Kidney (tissue), 14 donors: ENCODE results near the gene DCAKD. TPM values are rescaled to one million over a fixed set of nuclear protein-coding genes. Genes with fewer than 3 reads are reported as not detected.

Experiments
- DNase-seq, 5 donors: peaks; one replicate each; pipeline ENCODE4 v3.0.0-alpha.2; 2013 to 2020
- FAIRE-seq: peaks from 2 replicates; lab custom pipeline; 2012; peaks lifted over from hg19 to GRCh38; lab: Jason Lieb, UNC
- H3K27ac ChIP-seq, 2 donors: one replicate each; pipeline ENCODE4 v1.7.0; 2013; ENCODE audit warnings: low read depth in 2 of 2, low read length in 2 of 2, inconsistent platforms in 1 of 2
- H3K27me3 ChIP-seq: one replicate; pipeline ENCODE4 v1.7.1; 2013; ENCODE audit warnings: low read length, inconsistent platforms; ENCODE audit not compliant: control insufficient read depth, insufficient read depth
- H3K36me3 ChIP-seq, 3 donors: one replicate each; pipeline versions ENCODE4 v1.7.0 to v1.7.1; 2013; ENCODE audit warnings: low read length in 3 of 3, control low read depth in 1 of 3, inconsistent platforms in 1 of 3; ENCODE audit not compliant: insufficient read depth in 3 of 3, control insufficient read depth in 2 of 3
- H3K4me1 ChIP-seq, 3 donors: one replicate each; pipeline versions ENCODE4 v1.7.0 to v1.7.1; 2013; ENCODE audit warnings: low read length in 3 of 3, inconsistent platforms in 1 of 3, low read depth in 1 of 3; ENCODE audit not compliant: control insufficient read depth in 2 of 3, insufficient read depth in 2 of 3
- H3K4me3 ChIP-seq, 3 donors: one replicate each; pipeline versions ENCODE4 v1.7.0 to v1.8.1; 2013; ENCODE audit warnings: low read length in 3 of 3, control low read depth in 1 of 3, inconsistent platforms in 1 of 3
- H3K9ac ChIP-seq, 3 donors: one replicate each; pipeline versions ENCODE4 v1.7.0 to v1.7.1; 2013; ENCODE audit warnings: low read length in 3 of 3, control low read depth in 1 of 3, inconsistent platforms in 1 of 3
- H3K9me3 ChIP-seq, 3 donors: one replicate each; pipeline versions ENCODE4 v1.7.0 to v1.7.1; 2013; ENCODE audit warnings: low read length in 3 of 3, control low read depth in 1 of 3, inconsistent platforms in 1 of 3; ENCODE audit not compliant: control insufficient read depth in 2 of 3, insufficient read depth in 1 of 3
- CTCF ChIP-seq: IDR thresholded peaks from 3 replicates; pipeline ENCODE4 v1.5.1; 2012; ENCODE audit warnings: mild to moderate bottlenecking, moderate library complexity, borderline replicate concordance; ENCODE audit not compliant: insufficient read depth; ENCODE audit errors: extremely low read depth
- intact Hi-C: fragments of 100-400 bp; cut with DNase I; formaldehyde crosslinking; loops from one replicate; pipeline ENCODE4 v1.11.1; 2022
- polyA plus RNA-seq: library from polyadenylated mRNA; stranded (reverse); fragments of 350-450 nt; fragmentation: Illumina TruSeq; extraction: RNeasy Lipid Tissue Mini Kit (QIAGEN cat#74804); gene quantifications from one replicate; pipeline ENCODE4 v1.2.3, GENCODE V29; 2014; ENCODE audit warnings: low read depth, low replicate concordance; ENCODE audit not compliant: insufficient read depth
- total RNA-seq: library from RNA; stranded (reverse); fragmentation: NEBNext Ultra II Directional; extraction: Animal tissue kit (Norgen Biotek cat#: 25700); gene quantifications from one replicate; pipeline ENCODE4 v1.2.1, GENCODE V29; 2021
- donor health status: control.
- donor health status: control.
- donor health status: control.
- donor health status: control.
- donor health status: control.
- donor health status: DM: yes; HTN: yes; CAD: no.
- donor health status: Normal renal cell carcinoma (clear cell type).

Gene DCAKD
- total and polyA plus RNA-seq, 2 donors from 2014 or later = 27.5 to 34.9 TPM

- no peak for TF ChIP-seq CTCF
- peaks cover 0 to 17% (median 3%) of the 10 kb centered on the region in 3 donors for H3K36me3 ChIP-seq
- no peak for FAIRE-seq
- DNase-seq = no peak
- H3K9ac ChIP-seq = no peak overlapping the region
- H3K27me3 ChIP-seq = no peaks in the 10 kb centered on the region
- no peak overlapping the region for H3K4me3 ChIP-seq
- H3K4me1 ChIP-seq = no peaks in the 10 kb centered on the region
- H3K9me3 ChIP-seq = no peaks in the 10 kb centered on the region
- intact Hi-C loops = no loop called here
- no peak overlapping the region for H3K27ac ChIP-seq
These were observed 22.3 kb downstream of the DCAKD start for GRCh38 chr17:45029096-45029495.

GRCh38 chr17:45022655-45023339 is 28.6 kb downstream of the DCAKD start:
- no peak for TF ChIP-seq CTCF
- intact Hi-C loops = loop anchor here (5.0 kb wide), 1 partner anchor 105 kb away; the partner anchor contains the start of gene GFAP
- FAIRE-seq (no peak), DNase-seq (no peak)
- peaks cover 0 to 7% (median 0%) of the 10 kb centered on the region in 3 donors for H3K36me3 ChIP-seq
- no peak overlapping the region for H3K27ac ChIP-seq
- peak overlapping the region in 2 of 3 donors; percentile 17 to 55 for H3K9ac ChIP-seq
- no peaks in the 10 kb centered on the region for H3K9me3 ChIP-seq
- H3K4me1 ChIP-seq = peaks cover 5 to 14% (median 13%) of the 10 kb centered on the region in 3 donors
- H3K27me3 ChIP-seq = no peaks in the 10 kb centered on the region
- H3K4me3 ChIP-seq = no peak overlapping the region

- FAIRE-seq = no peak
- Histone ChIP-seq H3K9me3 (no peaks in the 10 kb centered on the region), H3K27ac (no peak overlapping the region), H3K27me3 (no peaks in the 10 kb centered on the region), H3K36me3 (peaks cover 0 to 7% (median 0%) of the 10 kb centered on the region in 3 donors), H3K4me1 (peaks cover 5 to 14% (median 13%) of the 10 kb centered on the region in 3 donors), H3K4me3 (no peak overlapping the region), H3K9ac (peak overlapping the region in 2 of 3 donors; percentile 17 to 55)
- no peak for TF ChIP-seq CTCF
- no peak for DNase-seq
- intact Hi-C loops = loop anchor here (5.0 kb wide), 1 partner anchor 105 kb away; the partner anchor contains the start of gene GFAP
These were observed 29.2 kb downstream of the DCAKD start for GRCh38 chr17:45022288-45022648.
